ENCODE results near the gene WDR38.

The WDR38 gene

GRCh38 chr9:124810663-124811355, 42.5 kb upstream of the WDR38 start:
- no peak overlapping the region for H3K9ac ChIP-seq (ENCODE audit: low read length)
- no peaks in the 10 kb centered on the region for H3K4me1 ChIP-seq (ENCODE audit: insufficient read depth, low read length, severe bottlenecking)
- H3K4me2 ChIP-seq (ENCODE audit: low read length), result no peak overlapping the region
- H3K79me2 ChIP-seq (ENCODE audit: insufficient read depth, low read length), result no peaks in the 10 kb centered on the region
- H3K36me3 ChIP-seq (ENCODE audit: insufficient read depth, low read length), result 0 out of 2 replicates have a peak, but pooled peaks cover 3% of the 10 kb centered on the region
- TF ChIP-seq CTCF (IDR thresholded peaks at IDR 0.05; ENCODE audit: low read length), result no peak
- TF ChIP-seq EZH2 (IDR thresholded peaks at IDR 0.05; ENCODE audit: borderline replicate concordance, low read length), result no peak
- no peak overlapping the region for H3K4me3 ChIP-seq (ENCODE audit: low read depth, low read length, poor library complexity, severe bottlenecking)
- no peaks in the 10 kb centered on the region for H3F3A ChIP-seq (ENCODE audit: insufficient read depth, low read length)
- no peaks in the 10 kb centered on the region for H3K9me2 ChIP-seq (ENCODE audit: low read depth, low read length)
- H3K27me3 ChIP-seq (ENCODE audit: insufficient read depth, low read length), result no peaks in the 10 kb centered on the region
- H4K20me1 ChIP-seq (ENCODE audit: insufficient read depth, low read length), result no peaks in the 10 kb centered on the region
- no peaks in the 10 kb centered on the region for H3K9me3 ChIP-seq (ENCODE audit: low read length)
- no peak overlapping the region for H2AFZ ChIP-seq (ENCODE audit: low read length)
- H3K27ac ChIP-seq (ENCODE audit: low read depth, low read length, poor library complexity, severe bottlenecking), result no peak overlapping the region

GRCh38 chr9:124812441-124812876, 40.8 kb upstream of the WDR38 start:
- Histone ChIP-seq H3K9me3 (ENCODE audit: low read length) (no peaks in the 10 kb centered on the region), H3K4me1 (ENCODE audit: insufficient read depth, low read length, severe bottlenecking) (no peaks in the 10 kb centered on the region), H3K79me2 (ENCODE audit: insufficient read depth, low read length) (no peaks in the 10 kb centered on the region), H3K9ac (ENCODE audit: low read length) (no peak overlapping the region), H3K4me2 (ENCODE audit: low read length) (no peak overlapping the region), H2AFZ (ENCODE audit: low read length) (no peak overlapping the region), H3K36me3 (ENCODE audit: insufficient read depth, low read length) (0 out of 2 replicates have a peak, but pooled peaks cover 3% of the 10 kb centered on the region), H3F3A (ENCODE audit: insufficient read depth, low read length) (no peaks in the 10 kb centered on the region), H3K27me3 (ENCODE audit: insufficient read depth, low read length) (no peaks in the 10 kb centered on the region), H3K9me2 (ENCODE audit: low read depth, low read length) (no peaks in the 10 kb centered on the region), H3K4me3 (ENCODE audit: low read depth, low read length, poor library complexity, severe bottlenecking) (no peak overlapping the region), H3K27ac (ENCODE audit: low read depth, low read length, poor library complexity, severe bottlenecking) (no peak overlapping the region), H4K20me1 (ENCODE audit: insufficient read depth, low read length) (no peaks in the 10 kb centered on the region)
- TF ChIP-seq CTCF (IDR thresholded peaks at IDR 0.05; ENCODE audit: low read length) (no peak), EZH2 (IDR thresholded peaks at IDR 0.05; ENCODE audit: borderline replicate concordance, low read length) (no peak)

- 0 out of 2 replicates have a peak, but pooled peaks cover 3% of the 10 kb centered on the region for H3K36me3 ChIP-seq (ENCODE audit: insufficient read depth, low read length)
- no peaks in the 10 kb centered on the region for H3K27me3 ChIP-seq (ENCODE audit: insufficient read depth, low read length)
- H3K27ac ChIP-seq (ENCODE audit: low read depth, low read length, poor library complexity, severe bottlenecking), result no peak overlapping the region
- no peak overlapping the region for H3K4me3 ChIP-seq (ENCODE audit: low read depth, low read length, poor library complexity, severe bottlenecking)
- TF ChIP-seq CTCF (IDR thresholded peaks at IDR 0.05; ENCODE audit: low read length) (no peak), EZH2 (IDR thresholded peaks at IDR 0.05; ENCODE audit: borderline replicate concordance, low read length) (no peak)
- no peaks in the 10 kb centered on the region for H3K9me3 ChIP-seq (ENCODE audit: low read length)
- no peak overlapping the region for H3K9ac ChIP-seq (ENCODE audit: low read length)
- no peaks in the 10 kb centered on the region for H4K20me1 ChIP-seq (ENCODE audit: insufficient read depth, low read length)
- H3K79me2 ChIP-seq (ENCODE audit: insufficient read depth, low read length), result no peaks in the 10 kb centered on the region
- H2AFZ ChIP-seq (ENCODE audit: low read length), result no peak overlapping the region
- no peaks in the 10 kb centered on the region for H3K9me2 ChIP-seq (ENCODE audit: low read depth, low read length)
- peaks cover under 1% of the 10 kb centered on the region for H3K4me1 ChIP-seq (ENCODE audit: insufficient read depth, low read length, severe bottlenecking)
- H3F3A ChIP-seq (ENCODE audit: insufficient read depth, low read length), result no peaks in the 10 kb centered on the region
- H3K4me2 ChIP-seq (ENCODE audit: low read length), result no peak overlapping the region
Observed at GRCh38 chr9:124813041-124813440, 40.2 kb upstream of the WDR38 start.
